ENCODE measurements around the gene HRCT1.

HRCT1 gene

GRCh38 chr9:35905912-35906679 lies at the start of gene HRCT1:
Gene HRCT1 (plus strand): TSS chr9:35906202. CDS start chr9:35906288, 86 bp downstream.
- in situ Hi-C loops (cut with HindIII; ENCODE audit: low pct_unique_long_range_greater_than_20kb, low sequenced_read_pairs), result no loop called here
- peak; percentile 47 to 90 for DNase-seq (ENCODE audit: low read depth in 1 of 2, low spot score in 1 of 2)
- TF ChIP-seq JUND (IDR thresholded peaks at IDR 0.05; ENCODE audit: low read depth), result no peak

- no peak for DNase-seq (ENCODE audit: low read depth in 1 of 2, low spot score in 1 of 2)
- no peak for TF ChIP-seq JUND (IDR thresholded peaks at IDR 0.05; ENCODE audit: low read depth)
- in situ Hi-C loops (cut with HindIII; ENCODE audit: low pct_unique_long_range_greater_than_20kb, low sequenced_read_pairs), result no loop called here
Measured at GRCh38 chr9:35856206-35856605, 49.8 kb upstream of the HRCT1 start.

- in situ Hi-C loops (cut with HindIII; ENCODE audit: low pct_unique_long_range_greater_than_20kb, low sequenced_read_pairs), result no loop called here
- no peak for DNase-seq (ENCODE audit: low read depth in 1 of 2, low spot score in 1 of 2)
- TF ChIP-seq JUND (IDR thresholded peaks at IDR 0.05; ENCODE audit: low read depth), result no peak
Measured at GRCh38 chr9:35856882-35857281, 49.1 kb upstream of the HRCT1 start.

GRCh38 chr9:35858458-35858857 lies 47.5 kb upstream of the HRCT1 start:
- DNase-seq (ENCODE audit: low read depth in 1 of 2, low spot score in 1 of 2), result no peak
- no peak for TF ChIP-seq JUND (IDR thresholded peaks at IDR 0.05; ENCODE audit: low read depth)
- in situ Hi-C loops (cut with HindIII; ENCODE audit: low pct_unique_long_range_greater_than_20kb, low sequenced_read_pairs), result no loop called here

- peak in 1 of 2 experiments; percentile 59 for DNase-seq (ENCODE audit: low read depth in 1 of 2, low spot score in 1 of 2)
- in situ Hi-C loops (cut with HindIII; ENCODE audit: low pct_unique_long_range_greater_than_20kb, low sequenced_read_pairs), result no loop called here
- no peak for TF ChIP-seq JUND (IDR thresholded peaks at IDR 0.05; ENCODE audit: low read depth)
Measured at GRCh38 chr9:35859310-35859989, 46.6 kb upstream of the HRCT1 start.

GRCh38 chr9:35859990-35860339 lies 46.0 kb upstream of the HRCT1 start:
- TF ChIP-seq JUND (IDR thresholded peaks at IDR 0.05; ENCODE audit: low read depth), result no peak
- DNase-seq (ENCODE audit: low read depth in 1 of 2, low spot score in 1 of 2), result no peak
- in situ Hi-C loops (cut with HindIII; ENCODE audit: low pct_unique_long_range_greater_than_20kb, low sequenced_read_pairs), result no loop called here

- in situ Hi-C loops (cut with HindIII; ENCODE audit: low pct_unique_long_range_greater_than_20kb, low sequenced_read_pairs), result no loop called here
- DNase-seq (ENCODE audit: low read depth in 1 of 2, low spot score in 1 of 2), result no peak
- no peak for TF ChIP-seq JUND (IDR thresholded peaks at IDR 0.05; ENCODE audit: low read depth)
Measured at GRCh38 chr9:35861161-35861897, 44.7 kb upstream of the HRCT1 start.

GRCh38 chr9:35862328-35862727 lies 43.7 kb upstream of the HRCT1 start:
- DNase-seq (ENCODE audit: low read depth in 1 of 2, low spot score in 1 of 2), result no peak
- in situ Hi-C loops (cut with HindIII; ENCODE audit: low pct_unique_long_range_greater_than_20kb, low sequenced_read_pairs), result no loop called here
- no peak for TF ChIP-seq JUND (IDR thresholded peaks at IDR 0.05; ENCODE audit: low read depth)

GRCh38 chr9:35863583-35863982 lies 42.4 kb upstream of the HRCT1 start:
- in situ Hi-C loops (cut with HindIII; ENCODE audit: low pct_unique_long_range_greater_than_20kb, low sequenced_read_pairs), result no loop called here
- no peak for TF ChIP-seq JUND (IDR thresholded peaks at IDR 0.05; ENCODE audit: low read depth)
- no peak for DNase-seq (ENCODE audit: low read depth in 1 of 2, low spot score in 1 of 2)

- TF ChIP-seq JUND (IDR thresholded peaks at IDR 0.05; ENCODE audit: low read depth), result no peak
- DNase-seq (ENCODE audit: low read depth in 1 of 2, low spot score in 1 of 2), result no peak
- in situ Hi-C loops (cut with HindIII; ENCODE audit: low pct_unique_long_range_greater_than_20kb, low sequenced_read_pairs), result no loop called here
Measured at GRCh38 chr9:35864695-35865255, 41.2 kb upstream of the HRCT1 start.

GRCh38 chr9:35867538-35867937 lies 38.5 kb upstream of the HRCT1 start:
- in situ Hi-C loops (cut with HindIII; ENCODE audit: low pct_unique_long_range_greater_than_20kb, low sequenced_read_pairs), result no loop called here
- no peak for TF ChIP-seq JUND (IDR thresholded peaks at IDR 0.05; ENCODE audit: low read depth)

GRCh38 chr9:35868933-35869332 lies 37.1 kb upstream of the HRCT1 start:
- in situ Hi-C loops (cut with HindIII; ENCODE audit: low pct_unique_long_range_greater_than_20kb, low sequenced_read_pairs), result no loop called here
- no peak for DNase-seq (ENCODE audit: low read depth in 1 of 2, low spot score in 1 of 2)
- no peak for TF ChIP-seq JUND (IDR thresholded peaks at IDR 0.05; ENCODE audit: low read depth)

More at GRCh38 chr9:35867538-35867937, 38.5 kb upstream of the HRCT1 start:
- no peak for DNase-seq (ENCODE audit: low read depth in 1 of 2, low spot score in 1 of 2)
